Mammary epithelial cell (primary cell): ENCODE data around the gene IL1RL2.

Source experiments
- EZH2 ChIP-seq: IDR thresholded peaks from 2 replicates; pipeline ENCODE4 v1.6.1; 2012; ENCODE audit warnings: low read length, inconsistent platforms, borderline replicate concordance
- TF ChIP-seq, protein P1 (sequence below), 2 donors: IDR thresholded peaks in 1 of 2; conservative IDR thresholded peaks in 1 of 2; 2 replicates each; pipeline ENCODE4 v1.5.1; 2011 to 2012; ENCODE audit warnings: inconsistent platforms in 2 of 2, low read length in 2 of 2, mild to moderate bottlenecking in 2 of 2, control low read depth in 1 of 2, low read depth in 1 of 2; ENCODE audit not compliant: insufficient read depth in 1 of 2; ENCODE audit errors: extremely low read depth in 1 of 2

DNA sequence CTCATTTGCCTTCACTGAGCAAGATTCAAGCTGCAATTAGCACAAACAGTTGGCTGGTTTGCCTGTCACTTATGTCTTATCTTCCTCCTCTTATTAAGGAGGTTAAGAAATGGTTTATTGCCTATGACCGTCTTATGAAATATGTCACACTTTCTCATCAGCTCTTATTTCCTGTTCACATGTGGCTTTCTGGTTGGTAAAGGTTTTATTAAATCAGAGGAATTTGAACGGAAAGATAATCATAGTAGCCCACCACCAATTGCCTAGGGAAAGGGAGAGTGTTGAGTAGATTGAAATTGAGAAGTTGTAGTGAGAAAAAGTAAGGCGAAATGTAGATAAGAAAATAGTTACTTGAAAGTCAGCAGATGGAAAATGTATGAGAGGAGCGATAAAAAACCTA is 48.5 kb upstream of the IL1RL2 start:
- no peak for TF ChIP-seq EZH2
- TF ChIP-seq, protein P1, sequence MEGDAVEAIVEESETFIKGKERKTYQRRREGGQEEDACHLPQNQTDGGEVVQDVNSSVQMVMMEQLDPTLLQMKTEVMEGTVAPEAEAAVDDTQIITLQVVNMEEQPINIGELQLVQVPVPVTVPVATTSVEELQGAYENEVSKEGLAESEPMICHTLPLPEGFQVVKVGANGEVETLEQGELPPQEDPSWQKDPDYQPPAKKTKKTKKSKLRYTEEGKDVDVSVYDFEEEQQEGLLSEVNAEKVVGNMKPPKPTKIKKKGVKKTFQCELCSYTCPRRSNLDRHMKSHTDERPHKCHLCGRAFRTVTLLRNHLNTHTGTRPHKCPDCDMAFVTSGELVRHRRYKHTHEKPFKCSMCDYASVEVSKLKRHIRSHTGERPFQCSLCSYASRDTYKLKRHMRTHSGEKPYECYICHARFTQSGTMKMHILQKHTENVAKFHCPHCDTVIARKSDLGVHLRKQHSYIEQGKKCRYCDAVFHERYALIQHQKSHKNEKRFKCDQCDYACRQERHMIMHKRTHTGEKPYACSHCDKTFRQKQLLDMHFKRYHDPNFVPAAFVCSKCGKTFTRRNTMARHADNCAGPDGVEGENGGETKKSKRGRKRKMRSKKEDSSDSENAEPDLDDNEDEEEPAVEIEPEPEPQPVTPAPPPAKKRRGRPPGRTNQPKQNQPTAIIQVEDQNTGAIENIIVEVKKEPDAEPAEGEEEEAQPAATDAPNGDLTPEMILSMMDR (conservative IDR thresholded peaks at IDR 0.05 in 1 of 2, IDR thresholded peaks at IDR 0.05 in 1 of 2; ENCODE audit: extremely low read depth in 1 of 2, insufficient read depth in 1 of 2, low read depth in 1 of 2, low read length in 2 of 2), result no peak
